ENCODE measurements around the gene CRACR2A.

The CRACR2A gene

DNA sequence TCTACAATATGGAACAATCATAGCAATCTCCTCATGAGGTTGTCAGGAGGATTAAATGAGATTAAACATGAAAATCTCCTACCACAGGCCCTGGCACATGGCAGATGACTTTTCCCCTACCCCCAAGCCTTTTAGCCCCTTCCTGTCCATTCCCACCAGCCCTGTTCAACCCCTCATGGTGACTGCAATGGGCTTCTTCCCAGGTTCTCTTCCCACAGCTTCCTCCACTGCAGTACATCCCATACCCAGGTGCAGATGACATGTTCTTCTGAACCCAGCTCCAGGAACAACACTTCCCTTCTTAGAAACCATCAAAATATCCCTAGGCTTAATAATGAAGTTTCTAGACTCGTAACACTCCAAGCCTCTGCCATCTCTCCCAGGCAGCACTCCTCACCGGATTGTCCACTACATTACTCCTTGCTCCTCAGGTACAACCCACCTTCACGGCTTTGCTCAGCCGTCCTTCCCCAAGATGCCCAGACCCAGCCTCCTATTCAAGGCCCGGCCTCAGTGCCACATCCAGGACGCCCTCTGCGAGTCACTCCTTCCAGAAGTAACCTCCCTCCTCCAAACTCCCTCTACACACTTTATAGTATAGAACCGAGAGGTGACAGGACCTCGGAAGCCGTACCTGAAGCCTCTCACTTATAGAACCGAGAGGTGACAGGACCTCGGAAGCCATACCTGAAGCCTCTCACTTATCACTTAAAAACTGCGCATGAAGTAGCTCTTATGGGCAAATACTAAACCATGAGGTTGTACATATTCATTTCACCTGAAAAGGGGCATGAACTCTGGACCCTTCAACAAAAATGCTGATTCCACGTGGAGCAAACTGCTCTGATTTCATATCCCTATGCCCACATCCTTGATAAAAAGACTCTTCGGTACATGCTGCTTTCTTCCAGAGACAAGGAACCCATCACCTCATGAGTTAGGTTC lies 1.5 kb downstream of the CRACR2A start:
- peak in 1 of 2 donors; percentile 10 for DNase-seq

DNA sequence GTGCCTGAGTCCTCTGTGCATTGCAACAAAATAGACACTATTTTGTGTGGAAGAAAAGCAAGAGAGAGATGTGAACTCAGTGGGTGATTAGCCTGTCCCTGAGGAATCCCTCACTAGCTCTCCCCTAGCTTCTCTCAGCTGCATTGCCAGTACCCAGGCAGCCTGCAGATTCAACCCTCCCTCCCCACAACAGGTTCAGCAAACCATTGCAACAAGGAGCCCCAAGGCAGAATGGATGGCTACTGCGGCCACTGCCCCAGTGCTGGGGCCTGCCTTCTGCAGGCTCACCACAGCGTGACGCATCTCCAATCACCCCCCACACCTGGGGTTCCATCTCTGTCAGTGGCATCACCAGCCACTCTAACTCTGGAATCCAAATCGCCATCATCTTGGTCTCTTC lies 2.3 kb downstream of the CRACR2A start:
- DNase-seq: no peak

DNA sequence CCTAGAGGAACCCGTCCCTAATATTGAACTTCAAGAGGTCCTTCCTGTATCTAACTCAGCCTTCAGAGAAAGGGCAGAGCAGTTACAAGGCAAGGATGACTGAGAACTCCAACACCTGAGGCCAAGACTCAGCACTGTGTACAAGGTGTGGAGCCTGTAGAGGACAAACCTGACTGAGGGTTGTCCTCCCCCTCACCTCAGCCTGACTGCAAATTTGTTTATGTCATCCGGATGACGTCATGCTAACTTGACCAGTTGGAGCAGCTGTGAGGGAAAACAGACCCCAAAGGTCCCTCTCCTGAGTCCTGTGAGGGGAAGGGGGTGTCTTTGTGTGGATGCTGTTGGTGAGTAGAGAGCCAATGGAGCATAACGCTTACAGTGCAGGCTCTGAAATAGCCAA lies 4.3 kb downstream of the CRACR2A start:
- no peak for DNase-seq

DNA sequence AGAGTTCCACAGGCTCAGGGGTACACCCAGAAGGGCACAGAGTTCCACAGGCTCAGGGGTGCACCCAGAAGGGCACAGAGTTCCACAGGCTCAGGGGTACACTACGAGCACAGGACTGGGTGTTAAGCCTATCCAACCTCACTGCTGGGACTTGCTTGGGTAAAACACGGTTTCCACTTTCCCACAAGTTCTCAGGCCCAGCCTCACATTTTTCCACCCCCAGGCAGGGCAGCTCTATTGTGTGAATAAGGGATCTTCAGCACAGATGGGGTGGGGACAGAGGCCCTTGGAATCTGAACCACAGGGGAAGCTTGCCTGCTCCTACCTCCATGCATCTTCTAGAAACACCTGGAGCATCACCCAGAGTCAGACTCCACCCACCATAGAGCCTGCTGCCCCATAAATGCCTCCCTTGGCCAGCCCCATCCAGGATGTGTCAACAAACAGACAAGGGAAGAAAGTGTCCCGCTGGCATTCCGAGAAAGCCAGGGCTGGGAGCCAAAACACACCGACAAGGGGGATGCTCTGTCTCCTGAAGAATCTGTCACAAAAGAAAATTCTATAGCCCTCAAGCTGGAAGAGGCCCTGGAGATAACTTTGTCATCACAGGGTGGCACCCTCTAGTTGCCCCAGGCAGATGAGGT lies 4.8 kb downstream of the CRACR2A start:
- no peak for DNase-seq

DNA sequence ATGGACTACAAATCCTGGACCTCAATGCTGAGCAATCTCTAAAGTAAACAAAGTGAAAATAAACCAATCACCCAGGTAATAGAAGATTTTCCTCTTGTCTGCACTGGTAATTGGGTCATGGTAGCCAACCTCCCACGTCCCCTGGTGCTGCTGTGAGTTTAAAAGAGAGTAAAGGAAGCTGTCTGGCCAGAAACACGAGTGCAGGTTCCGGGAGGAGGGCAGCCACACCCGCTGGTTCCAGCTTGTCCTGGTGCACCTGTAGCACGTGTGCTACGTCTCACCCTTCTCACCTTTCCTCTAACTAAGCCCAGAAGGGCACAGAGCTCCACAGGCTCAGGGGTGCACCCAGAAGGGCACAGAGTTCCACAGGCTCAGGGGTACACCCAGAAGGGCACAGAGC lies 5.4 kb downstream of the CRACR2A start:
- peak; percentile 13 to 29 for DNase-seq

DNA sequence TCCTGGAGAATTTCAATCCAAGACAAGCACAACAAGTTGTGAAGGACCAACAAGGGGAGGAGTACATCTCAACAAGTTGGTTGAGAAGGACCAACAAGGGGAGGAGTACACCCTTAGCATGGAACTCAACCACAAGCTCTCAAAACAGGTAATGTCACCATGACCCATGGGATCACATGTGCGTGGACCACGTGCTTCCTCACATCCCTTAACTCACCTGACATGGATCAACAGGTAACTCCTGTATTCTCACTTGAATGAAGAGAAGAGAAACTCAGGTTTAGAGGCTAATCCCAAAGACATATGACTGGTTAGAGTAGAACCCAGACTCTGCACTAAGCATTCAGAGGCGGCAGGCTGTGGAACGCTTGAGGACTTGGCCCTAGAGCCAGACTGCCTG lies 6.2 kb downstream of the CRACR2A start:
- DNase-seq: no peak

DNA sequence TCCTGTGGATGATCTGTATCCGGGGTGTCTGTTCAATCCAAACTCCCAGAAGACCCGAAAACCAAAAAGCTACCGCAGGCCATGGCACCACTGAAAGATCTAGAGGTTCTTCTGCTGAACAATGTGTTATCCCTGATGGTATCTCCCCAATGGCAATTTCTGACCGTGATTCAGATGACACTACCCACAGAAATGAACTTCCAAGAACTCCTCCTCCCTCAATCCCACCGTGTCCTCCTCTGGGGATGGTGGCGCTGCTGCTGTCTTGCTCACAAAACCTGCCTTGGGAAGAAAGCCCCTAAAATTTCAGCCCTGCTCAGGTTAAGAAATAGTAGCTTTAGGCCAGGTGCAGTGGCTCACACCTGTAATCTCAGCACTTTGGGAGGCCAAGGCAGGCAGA lies 7.8 kb downstream of the CRACR2A start:
- no peak for DNase-seq

DNA sequence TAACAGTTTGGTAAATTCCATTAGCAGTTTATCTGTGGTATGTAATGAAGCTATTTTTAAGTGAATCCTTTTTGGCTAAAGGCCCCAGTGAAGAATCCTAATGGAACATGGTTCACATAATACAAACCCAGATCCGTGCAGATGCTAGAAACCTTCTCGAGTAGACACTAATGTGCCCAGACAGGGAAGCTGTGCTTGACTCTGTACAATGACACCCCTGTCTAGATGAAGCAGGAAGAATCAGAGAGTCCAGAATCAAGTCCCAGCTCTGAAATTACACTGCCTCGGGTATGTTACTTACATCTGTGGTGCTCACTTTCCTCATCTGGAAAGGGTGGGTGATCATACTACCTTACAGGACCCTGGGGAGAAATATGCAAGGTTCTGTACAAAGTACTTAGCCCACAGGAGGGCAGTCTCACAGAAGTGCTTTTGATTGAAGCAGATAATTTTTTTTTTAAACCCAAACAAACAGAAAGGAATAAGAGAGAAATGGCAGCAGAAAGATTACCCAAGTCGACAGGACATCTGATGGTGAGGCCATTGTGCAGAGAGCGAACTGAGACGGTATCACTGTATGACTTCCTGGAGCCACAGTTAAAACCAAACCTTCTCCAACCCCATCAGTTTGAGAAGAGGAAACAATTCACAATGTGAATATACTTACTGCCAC lies 8.5 kb downstream of the CRACR2A start:
- DNase-seq: no peak

DNA sequence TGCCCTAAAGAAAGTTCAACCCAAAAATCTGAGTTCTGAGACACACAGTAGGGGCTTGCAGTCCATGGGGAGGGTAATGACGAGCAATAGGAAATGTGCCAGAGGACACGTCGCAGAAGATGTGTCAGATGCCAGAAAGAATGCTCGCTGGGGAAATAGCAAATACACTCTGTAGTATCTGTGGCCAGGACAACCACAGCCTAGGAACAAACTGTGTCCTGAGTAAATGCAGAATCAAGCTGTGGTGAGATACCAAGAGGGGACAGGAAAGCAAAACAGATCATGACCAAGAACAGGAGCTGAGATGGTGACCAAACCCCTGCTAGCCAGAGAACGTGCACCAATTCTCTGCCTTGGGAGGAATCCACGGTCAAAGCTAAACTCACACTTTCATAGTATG lies 9.1 kb downstream of the CRACR2A start:
- no peak for DNase-seq

DNA sequence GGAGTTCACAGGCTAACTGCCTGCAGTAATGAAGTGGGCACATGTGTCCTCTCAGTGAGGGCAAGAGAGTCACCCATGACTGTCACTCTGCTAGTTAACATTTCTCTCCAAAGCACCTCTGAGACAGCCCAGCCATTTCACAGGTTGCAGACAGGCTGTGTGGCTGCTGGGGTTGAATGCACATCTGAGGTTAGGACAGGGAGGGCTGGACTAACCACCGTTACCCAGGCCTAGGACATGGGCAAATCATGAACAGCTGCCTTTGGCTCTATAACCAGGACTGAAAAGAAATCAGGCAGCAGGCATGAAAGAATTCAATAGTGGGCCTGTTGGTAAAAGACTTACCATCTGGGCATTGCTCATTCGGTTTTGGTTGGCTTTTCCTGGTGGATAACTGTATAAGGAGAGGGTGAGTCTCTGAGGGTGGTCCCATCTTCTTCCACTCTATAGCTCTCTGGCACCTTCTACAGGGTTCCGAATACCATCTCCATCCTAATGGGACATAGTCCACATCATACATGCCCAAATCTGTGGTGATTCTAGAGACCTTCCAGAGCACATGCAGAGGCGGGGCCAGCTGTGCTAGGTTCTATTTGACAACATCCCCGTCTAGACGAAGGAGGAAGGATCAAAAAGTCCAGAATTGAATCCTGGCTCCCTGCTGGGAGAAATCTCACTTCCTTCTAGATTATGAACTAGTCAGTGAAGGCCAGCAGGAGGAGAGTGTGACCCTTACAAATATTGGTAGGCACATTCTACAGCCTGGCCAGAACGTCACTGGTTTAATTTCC lies 10.8 kb downstream of the CRACR2A start:
- no peak for DNase-seq

DNA sequence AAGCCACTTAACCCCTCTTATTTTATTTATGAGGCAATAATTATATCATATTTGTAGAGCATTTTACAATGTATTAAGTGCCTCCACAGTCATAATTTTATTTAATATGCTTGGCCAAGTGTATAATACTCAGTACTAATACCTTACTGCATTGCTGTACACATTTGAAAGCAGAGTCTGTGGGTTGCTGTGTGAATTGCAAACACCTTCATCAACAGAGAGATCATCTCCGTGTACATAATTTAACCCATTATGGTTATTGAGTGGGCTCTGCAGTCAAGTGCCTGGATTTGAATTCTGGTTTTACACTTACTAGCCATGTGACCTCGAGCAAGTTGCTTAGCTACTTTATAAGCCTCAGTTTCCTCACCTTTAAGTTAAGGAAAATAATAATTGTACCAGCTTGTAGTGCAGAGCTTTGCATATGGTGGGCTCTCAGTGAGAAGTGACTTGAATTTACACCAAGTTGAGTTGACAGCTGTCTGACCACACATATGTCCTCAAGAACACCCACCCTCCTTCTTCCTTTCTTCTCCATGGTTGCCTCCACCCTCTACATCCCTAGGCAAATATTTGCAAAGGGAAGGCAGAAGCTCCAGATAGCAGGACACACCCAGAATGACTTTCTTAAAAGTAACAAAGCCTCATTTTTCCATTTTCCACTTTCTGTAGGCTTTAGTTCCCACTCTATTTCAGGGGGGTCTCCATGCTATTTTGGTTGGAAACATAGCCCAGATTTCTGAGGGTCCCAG lies 12.3 kb downstream of the CRACR2A start:
- DNase-seq: no peak

DNA sequence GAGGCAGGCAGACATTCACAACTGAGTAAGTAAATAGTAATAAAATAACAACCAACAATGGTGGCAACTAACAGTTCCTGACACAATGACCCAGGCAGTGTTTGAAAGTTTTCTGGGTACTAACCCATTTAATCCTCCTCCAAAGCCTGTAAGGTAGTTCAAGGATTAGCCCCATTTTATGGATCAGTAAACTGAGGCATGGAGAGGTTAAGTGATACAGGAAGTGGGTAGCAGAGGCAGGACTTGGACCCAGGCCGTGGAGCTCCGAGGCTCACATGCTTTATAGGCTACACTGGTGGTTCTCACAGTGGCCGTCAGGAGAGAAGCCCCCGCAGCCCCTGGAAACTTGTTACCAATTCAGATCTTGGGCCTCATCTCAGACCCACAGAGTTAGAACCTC lies 17.5 kb downstream of the CRACR2A start:
- DNase-seq: no peak

DNA sequence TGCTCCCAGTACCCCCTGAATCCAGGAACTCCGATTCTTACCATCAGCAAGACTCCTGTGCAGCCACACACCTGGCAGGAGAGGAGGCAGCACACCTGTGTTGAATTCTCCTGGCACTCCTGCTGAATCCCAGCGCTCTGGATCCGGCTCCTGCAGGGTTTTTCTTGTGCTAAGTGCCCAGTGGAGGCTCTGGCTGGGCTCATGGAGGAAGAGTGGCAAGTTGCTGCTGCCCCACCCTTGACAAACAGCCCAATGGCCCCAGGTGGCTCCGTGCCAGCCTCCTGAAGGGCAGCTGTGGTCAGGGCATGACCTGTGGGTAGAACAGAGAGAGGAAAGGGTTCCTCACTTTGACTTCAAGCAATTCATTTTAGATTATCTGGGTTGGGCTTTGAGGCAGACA lies 20.0 kb downstream of the CRACR2A start:
- DNase-seq: no peak

DNA sequence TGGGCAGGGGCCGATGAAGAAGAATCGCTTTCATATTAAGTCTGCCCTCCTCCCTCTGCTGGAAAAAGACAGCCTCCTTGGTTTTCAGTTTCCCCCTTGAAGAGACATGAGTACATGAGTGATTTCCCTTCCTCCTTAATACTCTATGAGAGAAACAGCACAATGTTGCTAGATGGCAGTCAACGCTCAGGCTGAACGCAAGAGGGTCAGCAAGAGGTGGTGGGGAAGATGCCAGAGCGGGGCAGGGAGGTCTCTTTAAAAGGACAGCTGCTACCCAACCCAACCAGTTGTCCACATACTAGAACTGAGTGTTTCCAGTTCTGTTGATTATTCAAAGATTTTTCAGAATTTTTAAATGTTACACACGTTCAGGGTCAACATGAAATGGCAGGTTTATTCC lies 22.8 kb downstream of the CRACR2A start:
- DNase-seq: no peak

DNA sequence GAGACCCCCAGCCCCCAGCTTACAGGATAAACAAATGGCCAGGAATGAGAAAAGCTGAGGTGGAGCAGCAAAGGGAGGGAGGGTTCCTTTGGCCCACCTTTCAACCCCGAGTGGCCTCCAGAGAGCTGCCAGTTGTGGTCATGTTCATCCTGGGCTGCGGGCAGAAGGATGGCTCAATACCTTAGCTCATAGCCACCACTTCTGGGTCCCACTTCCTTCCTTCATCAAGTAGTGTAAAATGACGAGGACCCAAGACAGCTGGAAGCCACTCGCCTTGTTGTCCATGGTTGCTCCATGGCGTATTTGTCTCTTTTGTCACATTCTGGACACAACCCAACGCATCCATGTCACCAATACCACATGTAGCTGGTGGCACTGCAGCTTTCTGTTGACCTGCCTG lies 24.2 kb downstream of the CRACR2A start:
- no peak for DNase-seq

DNA sequence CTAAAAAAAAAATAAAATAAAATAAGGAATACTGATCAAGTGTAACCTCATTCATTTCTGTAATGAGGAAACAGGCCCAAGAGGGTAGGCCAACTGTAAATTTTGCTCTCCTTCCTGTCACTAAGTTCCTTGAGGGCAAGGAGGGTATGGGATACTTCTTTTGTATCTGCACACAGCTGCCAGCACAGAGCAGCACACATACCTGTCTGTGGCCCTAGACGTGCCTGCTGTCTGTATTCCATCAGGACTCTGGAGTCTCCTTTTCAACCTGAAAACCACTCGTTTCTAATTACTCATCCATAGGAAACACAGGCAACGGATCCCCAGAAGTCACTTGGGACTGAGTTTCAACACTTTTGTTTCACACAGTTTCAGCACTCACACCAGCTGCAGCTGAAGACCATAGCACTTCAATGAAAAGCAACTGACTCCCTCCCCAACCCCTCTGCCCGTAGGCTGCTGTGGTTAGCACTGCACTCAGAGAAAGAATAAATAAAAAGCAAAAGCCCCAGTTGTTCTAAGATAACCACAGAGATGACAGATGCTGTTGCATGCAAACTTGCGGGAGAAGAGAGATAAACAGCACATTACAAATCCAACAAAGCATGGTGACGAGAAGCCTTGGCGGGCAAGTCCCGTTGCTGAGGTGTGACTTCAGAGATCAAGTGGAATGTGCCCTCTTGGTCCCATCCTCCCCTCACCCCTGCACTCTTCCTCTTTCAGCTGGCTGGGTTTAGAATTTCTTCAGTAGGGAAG lies 24.9 kb downstream of the CRACR2A start:
- DNase-seq: peak in 1 of 2 donors; percentile 14

DNA sequence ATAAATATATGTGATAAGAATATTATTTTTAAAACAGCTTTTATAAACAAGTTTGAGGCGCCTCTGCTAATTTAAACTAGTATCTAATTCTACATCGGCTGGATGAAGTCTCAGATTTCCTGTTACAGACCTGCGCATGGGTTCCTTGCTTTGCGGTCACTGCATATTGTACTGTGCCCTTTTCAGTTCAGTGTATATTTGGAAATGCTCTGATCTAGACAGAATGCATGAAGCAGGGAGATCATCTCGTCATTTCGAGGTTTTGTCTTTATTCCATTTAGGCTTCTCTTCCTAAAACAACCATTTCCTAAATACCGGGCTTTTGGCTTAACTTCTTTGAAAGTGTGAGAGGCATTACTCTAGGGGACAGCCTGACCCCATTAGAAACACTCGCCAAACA lies 25.6 kb downstream of the CRACR2A start:
- DNase-seq: no peak

DNA sequence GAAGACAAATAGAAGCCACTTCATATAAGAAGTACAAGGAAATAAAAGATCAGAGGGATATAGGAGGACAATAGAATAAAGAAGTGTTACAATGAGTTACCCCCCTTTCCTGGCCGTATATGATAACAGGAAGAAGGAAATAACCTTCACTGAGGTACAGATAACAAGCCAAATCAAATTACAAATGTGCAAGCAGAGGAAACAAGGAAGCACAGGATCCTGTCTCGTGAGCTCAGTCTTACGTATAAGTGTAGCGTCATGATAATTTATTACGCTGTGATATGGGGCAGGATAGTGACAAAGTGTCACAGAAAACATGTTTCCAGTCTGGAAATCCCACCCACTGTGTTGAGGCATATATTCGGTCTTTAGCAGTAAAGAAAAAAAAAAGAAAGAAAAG lies 26.5 kb downstream of the CRACR2A start:
- no peak for DNase-seq

DNA sequence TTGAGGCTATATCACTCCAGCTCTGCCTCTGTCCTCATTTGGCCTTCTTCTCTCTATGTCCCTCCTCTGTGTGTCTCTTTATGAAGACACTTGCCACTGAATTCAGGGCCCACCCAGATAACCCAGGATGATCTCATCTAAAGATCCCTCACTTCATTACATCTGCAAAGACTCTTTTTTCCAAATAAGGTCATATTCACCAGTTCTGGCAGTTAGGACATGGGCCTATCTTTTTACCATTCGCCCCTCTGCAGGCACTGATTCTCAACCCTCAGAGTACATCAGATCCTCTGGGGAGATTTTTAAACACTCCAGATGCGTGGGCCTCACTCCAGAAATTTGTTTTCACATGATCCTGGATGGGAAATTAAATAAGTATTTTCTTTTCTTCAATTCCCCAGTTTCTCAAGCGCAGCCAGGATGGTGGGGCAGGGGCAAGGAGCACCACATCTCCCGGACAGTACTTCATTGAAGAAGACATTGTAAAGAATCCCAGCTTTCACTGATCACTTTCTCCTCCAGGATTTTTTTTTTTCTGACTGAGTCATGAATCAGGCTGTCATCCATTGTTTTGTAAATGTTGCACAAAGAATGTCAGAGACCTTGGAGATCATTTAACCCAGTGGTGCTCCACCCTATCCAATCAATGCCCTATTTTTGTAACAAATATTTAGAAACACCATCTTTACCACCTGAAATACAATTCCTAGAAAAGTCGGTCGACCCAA lies 27.4 kb downstream of the CRACR2A start:
- DNase-seq: no peak

DNA sequence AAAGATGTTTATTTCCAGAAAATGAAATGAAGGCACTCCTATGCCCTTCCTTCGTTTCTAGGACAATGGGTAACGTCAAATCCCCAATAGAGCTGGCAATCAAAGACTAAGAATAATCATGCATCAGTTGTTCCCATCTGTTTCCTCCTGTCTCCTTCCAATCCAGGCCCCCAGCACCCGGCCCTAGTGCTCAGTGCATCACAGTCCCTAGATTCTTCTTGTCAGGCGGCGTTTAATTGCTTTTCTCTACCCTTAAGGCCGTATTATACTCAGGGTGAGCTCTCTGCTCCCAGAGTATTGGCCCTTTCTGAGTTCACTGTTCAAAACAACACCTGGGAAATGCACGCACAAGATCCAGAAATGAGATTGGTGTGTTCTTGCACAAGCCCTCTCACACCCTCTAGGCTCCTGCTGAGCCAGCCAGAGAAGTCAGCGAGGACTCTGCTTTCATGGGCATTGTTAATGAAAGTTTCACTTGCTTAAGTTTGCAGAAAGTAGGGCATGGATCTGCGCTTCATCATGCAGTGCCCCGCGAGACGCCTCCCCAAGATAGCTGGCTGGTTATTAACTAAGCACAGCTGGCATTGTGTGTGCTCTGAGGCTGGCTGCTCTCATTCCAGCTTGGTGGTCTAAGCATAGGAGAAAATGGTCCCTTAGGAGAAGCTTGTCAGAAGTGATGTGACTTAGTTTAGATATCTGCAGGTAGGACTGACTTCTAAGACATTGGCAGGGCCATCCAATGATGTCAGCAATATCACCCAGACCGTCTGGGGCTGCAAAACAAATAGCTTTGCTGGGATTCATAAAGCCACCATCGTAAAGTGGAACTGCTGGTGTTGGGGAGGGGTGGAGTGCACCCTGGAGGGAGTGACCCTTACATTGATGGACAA lies 28.7 kb downstream of the CRACR2A start:
- DNase-seq: no peak
